Testis (tissue), 3 donors: ENCODE results near the gene DIO3. TPM values are rescaled to one million over a fixed set of nuclear protein-coding genes. Genes with fewer than 3 reads are reported as not detected.

Experiments used
- DNase-seq: peaks from one replicate; pipeline ENCODE4 v3.0.0-alpha.2; 2019
- H3K27ac ChIP-seq, 2 donors: fragments of 200-600 bp; sonication (generic); one replicate each; pipeline ENCODE4 v1.5.1; 2019
- H3K27me3 ChIP-seq: fragments of 200-600 bp; sonication (generic); one replicate; pipeline ENCODE4 v1.5.1; 2019
- H3K36me3 ChIP-seq: fragments of 200-600 bp; sonication (generic); one replicate; pipeline ENCODE4 v1.5.1; 2017; ENCODE audit warnings: low read depth; ENCODE audit errors: missing control alignments
- H3K4me1 ChIP-seq: fragments of 200-600 bp; sonication (generic); one replicate; pipeline ENCODE4 v1.5.1; 2019
- H3K4me3 ChIP-seq, 2 donors: fragments of 200-600 bp; sonication (generic); one replicate each; pipeline ENCODE4 v1.5.1; 2017 to 2019
- H3K9me3 ChIP-seq: fragments of 200-600 bp; sonication (generic); one replicate; pipeline ENCODE4 v1.5.1; 2017
- POLR2A ChIP-seq: fragments of 450-650 bp; IDR thresholded peaks from one replicate; pipeline ENCODE4 v1.6.1; 2017; ENCODE audit warnings: antibody characterized with exemption, mild to moderate bottlenecking, moderate library complexity
- WGBS, 2 donors: methylation state at CpG; one replicate each; pipeline ENCODE4 v1.1.5; 2018; 5-methylcytosine and 5-hydroxymethylcytosine counted together
- intact Hi-C: fragments of 100-400 bp; cut with DNase I; formaldehyde crosslinking; loops from one replicate; pipeline ENCODE4 v1.15.1; 2023; ENCODE audit warnings: low total_unique reads
- polyA plus RNA-seq: library from polyadenylated mRNA; stranded (reverse); fragments of 350-450 nt; fragmentation: Illumina TruSeq; extraction: RNeasy Lipid Tissue Mini Kit (QIAGEN cat#74804); gene quantifications from one replicate; pipeline ENCODE4 v1.2.3, GENCODE V29; 2014; ENCODE audit warnings: low read depth, low replicate concordance; ENCODE audit not compliant: insufficient read depth
- total RNA-seq, 2 donors: library from RNA; depleted of rRNA; stranded (reverse); fragments of >200 nt; gene quantifications; one replicate each; pipeline ENCODE4 v1.2.3, GENCODE V29; 2016
- TF ChIP-seq, protein P1 (sequence below), 3 experiments: fragments of 450-650 bp in 2 of 3; fragments of 200-600 bp in 1 of 3; sonication (generic) in 1 of 3; IDR thresholded peaks; one replicate each; pipeline ENCODE4 v1.5.1; 2016 to 2019; ENCODE audit warnings: antibody characterized with exemption in 3 of 3, mild to moderate bottlenecking in 2 of 3, moderate library complexity in 1 of 3

Gene DIO3
- total and polyA plus RNA-seq, 3 donors from 2014 or later = 2.3 to 4.6 (median 2.4) TPM

DNA sequence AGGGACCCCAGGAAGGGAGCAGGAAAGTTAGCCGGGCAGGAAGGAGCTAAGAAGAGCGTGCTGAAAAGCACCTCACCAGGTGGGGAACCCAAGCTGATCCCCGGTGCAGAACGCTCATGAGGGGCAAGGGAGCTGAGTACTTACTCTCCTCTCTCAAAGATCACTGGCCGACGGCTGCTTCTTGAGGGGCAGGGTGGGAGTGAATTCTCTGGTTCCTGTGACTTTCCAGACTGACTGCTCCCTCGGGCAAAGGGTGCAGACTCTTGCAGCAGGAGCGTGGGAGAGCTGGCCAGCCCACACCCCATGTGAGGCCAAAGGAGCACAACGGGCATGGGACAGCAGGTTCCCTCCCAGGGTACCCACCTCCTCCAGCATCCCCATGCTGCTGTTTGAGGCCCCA is 44.9 kb upstream of the DIO3 start:
- Histone ChIP-seq H3K4me3 (no peak overlapping the region), H3K27ac (no peak overlapping the region), H3K27me3 (no peaks in the 10 kb centered on the region), H3K4me1 (peaks cover 17% of the 10 kb centered on the region), H3K36me3 (no peaks in the 10 kb centered on the region), H3K9me3 (no peaks in the 10 kb centered on the region)
- TF ChIP-seq, protein P1, sequence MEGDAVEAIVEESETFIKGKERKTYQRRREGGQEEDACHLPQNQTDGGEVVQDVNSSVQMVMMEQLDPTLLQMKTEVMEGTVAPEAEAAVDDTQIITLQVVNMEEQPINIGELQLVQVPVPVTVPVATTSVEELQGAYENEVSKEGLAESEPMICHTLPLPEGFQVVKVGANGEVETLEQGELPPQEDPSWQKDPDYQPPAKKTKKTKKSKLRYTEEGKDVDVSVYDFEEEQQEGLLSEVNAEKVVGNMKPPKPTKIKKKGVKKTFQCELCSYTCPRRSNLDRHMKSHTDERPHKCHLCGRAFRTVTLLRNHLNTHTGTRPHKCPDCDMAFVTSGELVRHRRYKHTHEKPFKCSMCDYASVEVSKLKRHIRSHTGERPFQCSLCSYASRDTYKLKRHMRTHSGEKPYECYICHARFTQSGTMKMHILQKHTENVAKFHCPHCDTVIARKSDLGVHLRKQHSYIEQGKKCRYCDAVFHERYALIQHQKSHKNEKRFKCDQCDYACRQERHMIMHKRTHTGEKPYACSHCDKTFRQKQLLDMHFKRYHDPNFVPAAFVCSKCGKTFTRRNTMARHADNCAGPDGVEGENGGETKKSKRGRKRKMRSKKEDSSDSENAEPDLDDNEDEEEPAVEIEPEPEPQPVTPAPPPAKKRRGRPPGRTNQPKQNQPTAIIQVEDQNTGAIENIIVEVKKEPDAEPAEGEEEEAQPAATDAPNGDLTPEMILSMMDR (IDR thresholded peaks at IDR 0.05) = no peak
- TF ChIP-seq POLR2A = no peak
- WGBS, 2 donors = 90 to 96% methylated on average over 7 to 9 of the region's 9 CpGs
- no peak for DNase-seq
- intact Hi-C loops = no loop called here

DNA sequence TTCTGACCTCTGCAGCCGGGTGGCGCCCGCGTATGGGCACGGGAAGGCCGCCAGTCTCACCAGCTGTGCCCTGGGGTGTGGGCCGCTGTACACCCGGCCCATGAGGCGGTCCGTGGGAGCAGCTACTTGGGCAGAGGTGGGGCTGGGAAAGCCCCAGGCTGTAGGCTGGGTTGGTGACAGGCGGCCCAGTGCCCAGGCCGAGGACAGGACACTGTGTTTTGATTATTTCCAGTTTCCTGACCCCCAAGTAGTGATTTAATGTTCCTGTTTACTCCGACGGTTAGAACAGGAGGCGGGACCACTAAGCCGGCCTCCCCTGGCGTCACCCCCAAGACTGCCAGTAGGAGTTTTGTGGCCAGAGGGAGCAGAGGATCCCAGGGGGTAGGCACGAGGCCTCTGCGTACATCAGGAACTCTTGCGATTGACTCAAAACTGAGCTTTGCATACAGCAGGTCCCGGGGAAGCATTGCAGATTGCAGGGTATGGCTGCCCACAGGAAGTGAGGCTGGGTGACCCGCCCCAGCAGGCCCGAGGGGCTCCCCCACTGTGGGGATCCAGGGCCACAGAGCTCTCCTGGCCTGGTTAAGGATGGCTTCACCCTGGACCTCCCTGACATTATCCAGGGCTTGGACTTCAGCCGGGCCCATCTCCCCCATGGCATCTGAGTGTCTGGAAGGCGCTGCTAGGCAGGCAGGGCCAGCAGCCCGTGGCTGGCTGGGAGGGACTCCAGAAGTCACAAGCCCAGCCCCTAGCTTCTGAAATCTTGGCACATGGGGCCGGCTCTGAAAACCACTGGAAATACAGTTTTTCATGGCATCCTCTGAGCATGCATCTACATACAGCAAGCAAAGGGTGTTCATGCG is 42.5 kb upstream of the DIO3 start:
- peaks cover 17% of the 10 kb centered on the region for H3K4me1 ChIP-seq
- TF ChIP-seq, protein P1 (IDR thresholded peaks at IDR 0.05) = no peak
- TF ChIP-seq POLR2A = no peak
- H3K9me3 ChIP-seq = no peaks in the 10 kb centered on the region
- peak overlapping the region in 1 of 2 donors; percentile 51 for H3K27ac ChIP-seq
- H3K27me3 ChIP-seq = no peaks in the 10 kb centered on the region
- DNase-seq = peak; percentile 72
- intact Hi-C loops = no loop called here
- 61 to 71% methylated on average over 14 to 28 of the region's 28 CpGs for WGBS, 2 donors
- no peak overlapping the region for H3K4me3 ChIP-seq
- H3K36me3 ChIP-seq = no peaks in the 10 kb centered on the region

DNA sequence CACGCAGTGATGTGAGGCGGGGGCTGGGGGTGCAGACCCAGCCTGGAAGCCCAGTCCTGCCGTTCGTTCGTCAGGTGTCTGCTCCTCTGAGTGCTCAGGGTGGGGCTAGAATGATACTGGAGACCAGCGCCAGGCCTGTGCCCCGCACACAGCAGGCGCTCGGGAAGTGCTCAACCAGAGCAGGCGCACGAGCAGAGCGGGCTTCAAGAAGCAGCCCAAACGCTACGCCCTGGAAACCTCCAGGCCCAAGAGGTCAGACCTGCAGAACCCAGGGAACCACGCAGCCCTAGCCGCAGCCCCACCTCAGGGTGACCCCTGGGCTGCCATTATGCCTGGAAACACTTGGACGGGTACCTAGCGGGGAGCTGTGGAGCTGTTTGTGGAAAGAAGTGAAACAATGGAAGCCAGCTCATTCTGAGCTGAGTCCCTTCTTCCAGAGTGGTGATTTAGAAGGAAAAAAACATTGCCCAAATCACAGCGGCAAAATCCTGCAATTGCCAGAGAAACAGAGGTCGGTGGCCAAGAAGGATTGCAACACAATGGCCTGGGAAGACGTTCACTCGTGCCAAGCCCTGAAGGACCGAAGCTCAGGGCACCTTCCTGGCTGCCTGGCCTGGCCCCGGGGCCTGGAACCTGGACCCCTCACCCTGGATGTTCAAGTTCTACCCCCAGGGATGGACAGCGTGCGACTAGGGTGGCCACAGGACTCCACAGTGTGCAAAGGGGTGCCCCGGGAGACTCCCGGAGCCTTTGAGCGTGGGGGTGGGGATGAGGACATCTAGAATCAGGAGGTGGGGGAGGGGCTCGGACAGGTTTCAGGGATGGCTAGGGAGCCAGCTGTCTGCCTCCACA is 40.4 kb upstream of the DIO3 start:
- Histone ChIP-seq H3K36me3 (no peaks in the 10 kb centered on the region), H3K4me1 (peaks cover 17% of the 10 kb centered on the region), H3K4me3 (no peak overlapping the region), H3K9me3 (no peaks in the 10 kb centered on the region), H3K27ac (peak overlapping the region in 1 of 2 donors; percentile 50), H3K27me3 (no peaks in the 10 kb centered on the region)
- TF ChIP-seq, protein P1 (IDR thresholded peaks at IDR 0.05) = no peak
- no peak for TF ChIP-seq POLR2A
- intact Hi-C loops = no loop called here
- 72 to 87% methylated on average over 4 to 30 of the region's 30 CpGs for WGBS, 2 donors
- DNase-seq = peak; percentile 53

DNA sequence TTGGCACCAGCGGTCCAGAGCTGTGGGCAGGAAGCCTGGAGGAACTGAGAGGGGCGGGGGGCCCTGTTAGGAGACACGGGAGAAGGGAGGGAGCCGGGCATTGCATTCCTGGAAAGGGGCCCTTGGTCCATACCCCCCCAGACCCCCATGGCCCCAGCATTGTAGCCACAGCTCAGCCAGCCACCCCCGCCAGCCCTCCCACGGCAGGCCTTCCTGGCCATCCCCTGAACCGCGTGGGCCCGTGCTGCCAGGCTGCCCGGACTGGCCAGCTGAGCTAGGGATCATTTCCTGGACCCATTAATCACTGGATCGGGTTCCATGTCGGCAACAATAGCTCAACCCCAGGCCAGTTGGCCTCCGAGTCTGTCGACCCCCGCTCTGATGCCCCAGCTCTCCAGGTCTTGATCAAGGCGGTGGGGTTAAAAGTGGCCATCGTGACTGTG is 39.8 kb upstream of the DIO3 start:
- peaks cover 17% of the 10 kb centered on the region for H3K4me1 ChIP-seq
- H3K27me3 ChIP-seq = no peaks in the 10 kb centered on the region
- TF ChIP-seq POLR2A = no peak
- TF ChIP-seq, protein P1 (IDR thresholded peaks at IDR 0.05) = no peak
- no peaks in the 10 kb centered on the region for H3K36me3 ChIP-seq
- H3K4me3 ChIP-seq = no peak overlapping the region
- 82 to 85% methylated on average over 15 to 17 of the region's 17 CpGs for WGBS, 2 donors
- intact Hi-C loops = no loop called here
- no peaks in the 10 kb centered on the region for H3K9me3 ChIP-seq
- DNase-seq = no peak
- H3K27ac ChIP-seq = no peak overlapping the region
